Glutamatergic neuron (in vitro differentiated cells): ENCODE measurements around the gene LYPD5. TPM values are rescaled to one million over a fixed set of nuclear protein-coding genes. Genes with fewer than 3 reads are reported as not detected.
A peak's percentile ranks its signal among the peaks of the same experiment; 100 is the strongest.
"Not testable (repeated sequence)": the region's sequence is repeated elsewhere in the genome, so short reads cannot be mapped to it uniquely, and the experiment has no call there.

ENCODE experiments used
- DNase-seq: peaks from one replicate; pipeline ENCODE4 v3.0.0; 2022
- H3K27ac Mint-ChIP-seq: one replicate; pipeline ENCODE4 v1.8.0; 2020; ENCODE audit warnings: mild to moderate bottlenecking, mixed read lengths, inconsistent platforms; ENCODE audit not compliant: unreplicated experiment
- H3K27me3 Mint-ChIP-seq: one replicate; pipeline ENCODE4 v1.8.0; 2020; ENCODE audit warnings: mild to moderate bottlenecking, moderate library complexity, mixed read lengths, inconsistent platforms; ENCODE audit not compliant: unreplicated experiment
- H3K36me3 Mint-ChIP-seq: one replicate; pipeline ENCODE4 v1.8.0; 2020; ENCODE audit warnings: mild to moderate bottlenecking, mixed read lengths, inconsistent platforms; ENCODE audit not compliant: unreplicated experiment
- H3K4me1 Mint-ChIP-seq: one replicate; pipeline ENCODE4 v1.8.0; 2020; ENCODE audit warnings: mild to moderate bottlenecking, low read depth, mixed read lengths, inconsistent platforms; ENCODE audit not compliant: unreplicated experiment
- H3K4me3 Mint-ChIP-seq: one replicate; pipeline ENCODE4 v1.8.0; 2020; ENCODE audit warnings: mild to moderate bottlenecking, mixed read lengths, inconsistent platforms; ENCODE audit not compliant: unreplicated experiment
- H3K9me3 Mint-ChIP-seq: one replicate; pipeline ENCODE4 v1.8.0; 2020; ENCODE audit warnings: mild to moderate bottlenecking, moderate library complexity, mixed read lengths, inconsistent platforms; ENCODE audit not compliant: unreplicated experiment
- CTCF ChIP-seq: fragments of 200-600 bp; sonication (generic); IDR thresholded peaks from one replicate; pipeline ENCODE4 v1.5.0; 2021; ENCODE audit not compliant: partially characterized antibody, unreplicated experiment
- total RNA-seq: library from RNA; stranded (reverse); fragmentation: NEBNext Ultra II Directional; extraction: Animal tissue kit (Norgen Biotek cat#: 25700); gene quantifications from one replicate; pipeline ENCODE4 v1.2.1, GENCODE V29; 2021; ENCODE audit not compliant: unreplicated experiment

LYPD5 gene
- total RNA-seq, 1 donor from 2014 or later: not detected

- Mint-ChIP-seq H3K4me3 (no peak overlapping the region), H3K27me3 (peaks cover 2% of the 10 kb centered on the region), H3K9me3 (peaks cover 10% of the 10 kb centered on the region), H3K27ac (no peak overlapping the region), H3K4me1 (no peaks in the 10 kb centered on the region), H3K36me3 (peaks cover 64% of the 10 kb centered on the region)
- no peak for DNase-seq
- no peak for TF ChIP-seq CTCF
Measured at GRCh38 chr19:43839139-43839538, 36.9 kb upstream of the LYPD5 start.

DNA sequence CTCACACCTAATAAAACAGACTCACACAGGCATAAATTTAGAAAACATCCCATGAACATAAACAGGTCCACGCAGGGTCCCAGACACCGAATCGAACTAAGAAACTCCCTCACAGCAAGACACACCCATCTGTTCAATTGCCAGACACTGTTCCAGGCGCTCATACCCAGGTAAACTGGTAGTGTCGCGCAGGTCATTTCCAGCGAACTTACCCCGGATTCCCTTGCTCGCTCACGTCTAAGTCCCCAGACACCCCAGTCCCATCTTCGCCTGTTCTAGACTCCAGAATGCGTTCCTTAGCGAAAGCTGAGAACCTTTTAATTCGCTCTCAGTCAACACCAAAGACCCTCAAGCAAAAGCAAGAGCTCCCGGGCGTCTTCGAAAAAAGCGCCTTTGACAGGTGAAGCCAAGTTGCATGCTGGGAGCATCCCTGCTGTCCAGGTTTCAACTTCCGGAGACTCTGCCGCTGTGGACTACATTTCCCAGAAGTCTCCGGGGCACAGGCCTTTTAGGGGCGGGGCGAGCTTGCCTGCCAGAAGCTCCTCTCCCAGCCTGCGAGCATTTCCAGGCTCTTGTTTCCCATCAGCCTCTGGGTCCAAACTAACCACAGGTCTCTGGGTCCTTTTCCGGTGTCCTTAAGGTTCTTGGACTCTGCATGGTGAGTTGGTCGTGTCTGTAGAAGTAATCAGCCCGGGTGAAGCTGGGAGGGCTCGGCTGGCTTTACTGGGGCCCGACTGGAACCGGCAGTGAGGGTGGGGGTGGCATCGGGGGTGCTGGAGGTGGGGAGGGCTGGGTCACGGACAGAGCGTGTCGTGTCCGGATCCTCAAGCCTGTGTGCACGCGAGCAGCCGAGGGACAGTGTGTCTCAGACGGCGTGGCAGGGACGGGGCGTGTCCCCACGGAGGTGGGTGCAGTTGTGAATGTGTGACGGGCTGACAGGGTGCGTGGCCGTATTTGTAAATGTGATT, 24.8 kb upstream of the LYPD5 start, which contains the start of gene ZNF283:
TSS of gene ZNF283 (plus strand) at position 535 of the 968 bp plus-strand sequence. CDS start 6,184 bp downstream, outside the sequence.
- Mint-ChIP-seq H3K9me3 (peaks cover 3% of the 10 kb centered on the region), H3K4me1 (peaks cover 2% of the 10 kb centered on the region), H3K27me3 (peaks cover 7% of the 10 kb centered on the region), H3K27ac (peak within 1 kb of the TSS; percentile 59), H3K36me3 (peaks cover 5% of the 10 kb centered on the region), H3K4me3 (peak within 1 kb of the TSS; percentile 90)
- no peak for TF ChIP-seq CTCF
- DNase-seq: peak; percentile 90

- H3K4me3 Mint-ChIP-seq, DNase-seq, H3K27ac Mint-ChIP-seq, H3K36me3 Mint-ChIP-seq, H3K9me3 Mint-ChIP-seq, H3K4me1 Mint-ChIP-seq: not testable (repeated sequence)
- H3K27me3 Mint-ChIP-seq: peaks cover 13% of the 10 kb centered on the region
Measured at GRCh38 chr19:43824572-43824971, 22.3 kb upstream of the LYPD5 start.

- not testable (repeated sequence) for H3K36me3 Mint-ChIP-seq, H3K9me3 Mint-ChIP-seq, H3K4me1 Mint-ChIP-seq, DNase-seq, H3K4me3 Mint-ChIP-seq, H3K27ac Mint-ChIP-seq
- peaks cover 13% of the 10 kb centered on the region for H3K27me3 Mint-ChIP-seq
Measured at GRCh38 chr19:43823856-43824255, 21.6 kb upstream of the LYPD5 start.

GRCh38 chr19:43820884-43821215, 18.6 kb upstream of the LYPD5 start:
- no peak for TF ChIP-seq CTCF
- DNase-seq: no peak
- Mint-ChIP-seq H3K27ac (no peak overlapping the region), H3K4me1 (peaks cover 2% of the 10 kb centered on the region), H3K36me3 (no peaks in the 10 kb centered on the region), H3K27me3 (peaks cover 8% of the 10 kb centered on the region), H3K9me3 (peaks cover 1% of the 10 kb centered on the region), H3K4me3 (peak overlapping the region; percentile 89)
